ENCODE data around the gene DDA1.
"Not testable (repeated sequence)": the region's sequence is repeated elsewhere in the genome, so short reads cannot be mapped to it uniquely, and the experiment has no call there.

The DDA1 gene

GRCh38 chr19:17266026-17266425 is 43.3 kb upstream of the DDA1 start:
- H3K4me3 ChIP-seq (ENCODE audit: low read depth, low read length): no peak overlapping the region
- DNase-seq (ENCODE audit: low read depth): no peak
- in situ Hi-C loops (cut with HindIII; ENCODE audit: low sequenced_read_pairs): no loop called here
- no peak for TF ChIP-seq CTCF (IDR thresholded peaks at IDR 0.05; ENCODE audit: low read depth, low read length, missing control alignments)

GRCh38 chr19:17266589-17266974 is 42.8 kb upstream of the DDA1 start:
- no peak for DNase-seq (ENCODE audit: low read depth)
- TF ChIP-seq CTCF (IDR thresholded peaks at IDR 0.05; ENCODE audit: low read depth, low read length, missing control alignments): no peak
- in situ Hi-C loops (cut with HindIII; ENCODE audit: low sequenced_read_pairs): no loop called here
- H3K4me3 ChIP-seq (ENCODE audit: low read depth, low read length): no peak overlapping the region

- H3K4me3 ChIP-seq (ENCODE audit: low read depth, low read length): peak within 1 kb of the TSS; percentile 73
- in situ Hi-C loops (cut with HindIII; ENCODE audit: low sequenced_read_pairs): no loop called here
- DNase-seq (ENCODE audit: low read depth): peak; percentile 99
- TF ChIP-seq CTCF (IDR thresholded peaks at IDR 0.05; ENCODE audit: low read depth, low read length, missing control alignments): no peak
Observed at GRCh38 chr19:17266975-17267788, 42.2 kb upstream of the DDA1 start, which contains the start of gene BABAM1. BABAM1 (plus strand) TSS chr19:17267443; CDS start chr19:17268807, 1,364 bp downstream.

GRCh38 chr19:17268754-17269153 is 40.6 kb upstream of the DDA1 start:
- in situ Hi-C loops (cut with HindIII; ENCODE audit: low sequenced_read_pairs): no loop called here
- no peak for DNase-seq (ENCODE audit: low read depth)
- H3K4me3 ChIP-seq (ENCODE audit: low read depth, low read length): no peak overlapping the region
- no peak for TF ChIP-seq CTCF (IDR thresholded peaks at IDR 0.05; ENCODE audit: low read depth, low read length, missing control alignments)

- in situ Hi-C loops (cut with HindIII; ENCODE audit: low sequenced_read_pairs); H3K4me3 ChIP-seq (ENCODE audit: low read depth, low read length); DNase-seq (ENCODE audit: low read depth): not testable (repeated sequence)
Observed at GRCh38 chr19:17274892-17275291, 34.5 kb upstream of the DDA1 start.

- H3K4me3 ChIP-seq (ENCODE audit: low read depth, low read length): no peak overlapping the region
- no peak for DNase-seq (ENCODE audit: low read depth)
- in situ Hi-C loops (cut with HindIII; ENCODE audit: low sequenced_read_pairs): no loop called here
- no peak for TF ChIP-seq CTCF (IDR thresholded peaks at IDR 0.05; ENCODE audit: low read depth, low read length, missing control alignments)
Observed at GRCh38 chr19:17275441-17276175, 33.8 kb upstream of the DDA1 start.

- in situ Hi-C loops (cut with HindIII; ENCODE audit: low sequenced_read_pairs): no loop called here
- H3K4me3 ChIP-seq (ENCODE audit: low read depth, low read length): no peak overlapping the region
- TF ChIP-seq CTCF (IDR thresholded peaks at IDR 0.05; ENCODE audit: low read depth, low read length, missing control alignments): no peak
- no peak for DNase-seq (ENCODE audit: low read depth)
Observed at GRCh38 chr19:17279436-17279835, 29.9 kb upstream of the DDA1 start.
